K562 (cell line): ENCODE measurements around the gene COL23A1. TPM values are rescaled to one million over a fixed set of nuclear protein-coding genes. Genes with fewer than 3 reads are reported as not detected.

Experiments used
- ATAC-seq: fragments of 200-7000 bp; cut with Tn5 transposase; 3 replicates; pipeline ENCODE4 v1.9.1; 2020; ENCODE audit warnings: moderate library complexity
- BruUV-seq: library from RNA; stranded (reverse); fragments of 400-500 nt; replicated peaks from 2 replicates; lab custom pipeline; 2021; lab: Mats Ljungman, UMichigan
- CTCF ChIA-PET: fragments of 300-600 bp; formaldehyde crosslinking; extraction: SDS; loops from one replicate; lab custom pipeline; 2021; ENCODE audit warnings: low intra/inter-chr PET ratio; lab: Yijun Ruan, JAX
- POLR2A ChIA-PET: fragments of 300-600, 350-650 bp; sonication (Branson Sonifier 250); formaldehyde crosslinking; extraction: SDS; loops from one replicate; lab custom pipeline; 2021; ENCODE audit warnings: antibody characterized with exemption, inconsistent platforms; lab: Yijun Ruan, JAX
- DNase-seq, 4 experiments: peaks; one replicate each; pipeline versions ENCODE4 v3.0.0 to v3.0.0-alpha.2; 2011 to 2018; ENCODE audit warnings: low spot score in 3 of 4, mixed read lengths in 3 of 4; ENCODE audit errors: extremely low read depth in 1 of 4
- FAIRE-seq: peaks from 2 replicates; lab custom pipeline; 2011; peaks lifted over from hg19 to GRCh38; lab: Jason Lieb, UNC
- H2AFZ ChIP-seq: 2 replicates; pipeline ENCODE4 v1.6.0; 2011; ENCODE audit warnings: low read depth, low read length, control low read depth, inconsistent platforms
- H3K27ac ChIP-seq: fragments of 200-600 bp; 3 replicates; pipeline ENCODE4 v1.8.0; 2011; ENCODE audit warnings: low read depth, mild to moderate bottlenecking, control low read depth, inconsistent platforms, low read length, moderate library complexity, mixed read lengths; ENCODE audit errors: extremely low read depth
- H3K27me3 ChIP-seq, 2 experiments: fragments of 300-600 bp in 1 of 2; 2 replicates in 1 of 2; 3 replicates in 1 of 2; pipeline versions ENCODE4 v1.6.0 to v1.8.0; 2011; ENCODE audit warnings: inconsistent platforms in 2 of 2, low read length in 2 of 2, mild to moderate bottlenecking in 1 of 2, mixed read lengths in 1 of 2, moderate library complexity in 1 of 2; ENCODE audit not compliant: control insufficient read depth in 2 of 2, insufficient read depth in 2 of 2
- H3K36me3 ChIP-seq: fragments of 300-600 bp; 3 replicates; pipeline ENCODE4 v1.8.0; 2011; ENCODE audit warnings: mild to moderate bottlenecking, low read length, inconsistent platforms; ENCODE audit not compliant: control insufficient read depth, insufficient read depth
- H3K4me1 ChIP-seq, 2 experiments: fragments of 200-600 bp in 1 of 2; replicated peaks in 1 of 2; 2 replicates in 1 of 2; 3 replicates in 1 of 2; pipeline versions ENCODE4 v1.5.1 to v1.8.0; 2011; ENCODE audit warnings: inconsistent platforms in 2 of 2, low read length in 2 of 2, mild to moderate bottlenecking in 1 of 2, mixed read lengths in 1 of 2, moderate library complexity in 1 of 2; ENCODE audit not compliant: control insufficient read depth in 2 of 2, insufficient read depth in 2 of 2
- H3K4me2 ChIP-seq: 2 replicates; pipeline ENCODE4 v1.6.1; 2011; ENCODE audit warnings: low read length, control low read depth, inconsistent platforms, mixed read lengths; ENCODE audit not compliant: insufficient read depth
- H3K4me3 ChIP-seq: fragments of 200-600 bp; sonication (generic), shearing (Covaris generic); 2 replicates; pipeline ENCODE4 v1.5.1; 2016; ENCODE audit warnings: control low read depth, inconsistent platforms
- H3K79me2 ChIP-seq: fragments of 200-600 bp; 3 replicates; pipeline ENCODE4 v1.8.0; 2011; ENCODE audit warnings: low read length, inconsistent platforms; ENCODE audit not compliant: control insufficient read depth, insufficient read depth
- H3K9ac ChIP-seq, 2 experiments: 2 replicates each; pipeline versions ENCODE4 v1.6.0 to v1.6.1; 2011; ENCODE audit warnings: low read depth in 2 of 2, low read length in 2 of 2, control low read depth in 1 of 2, inconsistent platforms in 1 of 2, mild to moderate bottlenecking in 1 of 2, mixed read lengths in 1 of 2; ENCODE audit not compliant: insufficient read depth in 1 of 2
- H3K9me1 ChIP-seq: one replicate; pipeline ENCODE4 v1.6.0; 2011; ENCODE audit warnings: inconsistent platforms, mild to moderate bottlenecking, low read length, moderate library complexity; ENCODE audit not compliant: control insufficient read depth, insufficient read depth
- H3K9me3 ChIP-seq: replicated peaks from 2 replicates; pipeline ENCODE4 v1.5.1; 2011; ENCODE audit warnings: low read depth, low read length, inconsistent platforms; ENCODE audit not compliant: control insufficient read depth, insufficient read depth
- H4K20me1 ChIP-seq: replicated peaks from 2 replicates; pipeline ENCODE4 v1.6.1; 2011; ENCODE audit warnings: low read length, inconsistent platforms, mixed read lengths; ENCODE audit not compliant: control insufficient read depth, insufficient read depth
- C11orf30 ChIP-seq: fragments of 450-650 bp; IDR thresholded peaks from 2 replicates; pipeline ENCODE4 v1.6.1; 2016; ENCODE audit warnings: low read depth, mild to moderate bottlenecking
- CCAR2 ChIP-seq: fragments of 200-400 bp; formaldehyde crosslinking; IDR thresholded peaks from 2 replicates; pipeline ENCODE4 v1.6.1; 2017; ENCODE audit warnings: mild to moderate bottlenecking, low read depth, low read length
- DEAF1 ChIP-seq: fragments of 450-650 bp; formaldehyde crosslinking; IDR thresholded peaks from 2 replicates; pipeline ENCODE4 v1.4.0; 2020; ENCODE audit warnings: mild to moderate bottlenecking, moderate library complexity
- KHSRP ChIP-seq: fragments of 450-650 bp; IDR thresholded peaks from 2 replicates; pipeline ENCODE4 v1.6.1; 2017
- MAFF ChIP-seq: IDR thresholded peaks from 2 replicates; pipeline ENCODE4 v1.6.1; 2012; ENCODE audit warnings: low read length, improper control_type of control experiment
- MAFG ChIP-seq: fragments of 450-650 bp; conservative IDR thresholded peaks from 2 replicates; pipeline ENCODE4 v1.6.1; 2016; ENCODE audit warnings: missing genetic modification characterization, missing compliant biosample characterization
- MAFK ChIP-seq: IDR thresholded peaks from 2 replicates; pipeline ENCODE4 v1.6.1; 2011; ENCODE audit warnings: low read length, improper control_type of control experiment
- MIER1 ChIP-seq: fragments of 450-650 bp; IDR thresholded peaks from 2 replicates; pipeline ENCODE4 v1.6.1; 2016; ENCODE audit warnings: antibody characterized with exemption, mild to moderate bottlenecking, low read depth
- NFE2 ChIP-seq: IDR thresholded peaks from 2 replicates; pipeline ENCODE4 v1.6.1; 2014; ENCODE audit warnings: antibody characterized with exemption, low read depth
- RFX7 ChIP-seq: fragments of 250-450 bp; sonication (Bioruptor Pico); IDR thresholded peaks from 2 replicates; pipeline ENCODE4 v1.5.1; 2021; ENCODE audit warnings: mild to moderate bottlenecking
- ZNF316 ChIP-seq: fragments of 450-650 bp; IDR thresholded peaks from 2 replicates; pipeline ENCODE4 v1.6.1; 2016
- WGBS: fragments of 100-300 bp; shearing (Covaris generic); methylation state at CpG from one replicate; pipeline ENCODE4 v1.1.6; 2016; ENCODE audit warnings: low coverage, mixed read lengths; ENCODE audit not compliant: insufficient coverage; ENCODE audit errors: missing lambda C conversion rate; 5-methylcytosine and 5-hydroxymethylcytosine counted together
- in situ Hi-C: fragments of 300-500 bp; cut with MboI; formaldehyde crosslinking; loops from 4 replicates; pipeline ENCODE4 v1.15.0; 2018; ENCODE audit warnings: inconsistent platforms, mixed read lengths
- intact Hi-C: fragments of 100-400 bp; cut with micrococcal nuclease; formaldehyde crosslinking; loops from 2 replicates; pipeline ENCODE4 v1.14.2; 2022
- polyA plus RNA-seq, 8 experiments: library from polyadenylated mRNA; depleted of rRNA in 4 of 8; stranded (reverse) in 5 of 8; unstranded in 3 of 8; fragments of >200 nt; fragmentation: Nextera tagmentation in 2 of 8; fragmentation: Illumina TruSeq in 1 of 8; extraction: Ambion mirVana in 2 of 8; extraction: Trizol in 1 of 8; gene quantifications; 2 replicates each; pipeline versions ENCODE4 v1.2.1 to v1.2.3, GENCODE V29; 2011 to 2014; ENCODE audit warnings: inconsistent platforms in 1 of 8, missing spikeins in 1 of 8
- total RNA-seq, 7 experiments: library from RNA; depleted of rRNA in 6 of 7; stranded (reverse); fragments of >200 nt in 6 of 7; fragmentation: Illumina TruSeq in 2 of 7; extraction: Trizol in 2 of 7; gene quantifications; 2 replicates each; pipeline versions ENCODE4 v1.2.1 to v1.2.3, GENCODE V29; 2011 to 2021; ENCODE audit warnings: low replicate concordance in 1 of 7

Gene COL23A1
- total and polyA plus RNA-seq, 9 of the 15 experiments (the other 6 are each of a cell fraction or from before 2014, with no cell fraction given): 0.09 TPM; not detected in 8

GRCh38 chr5:178442405-178443257 lies 147.6 kb downstream of the COL23A1 start:
- Histone ChIP-seq H3K36me3 (no peaks in the 10 kb centered on the region), H3K4me1 (peaks cover 6 to 10% of the 10 kb centered on the region in 2 experiments), H3K4me3 (no peak overlapping the region), H4K20me1 (no peaks in the 10 kb centered on the region), H3K4me2 (no peak overlapping the region), H3K27ac (no peak overlapping the region), H3K9ac (peak overlapping the region in 1 of 2 experiments; percentile 51; a peak in 1 of 4 replicates), H3K79me2 (no peaks in the 10 kb centered on the region), H3K27me3 (peaks cover 0 to 8% of the 10 kb centered on the region in 2 experiments; a peak in 2 of 5 replicates), H3K9me3 (no peaks in the 10 kb centered on the region), H2AFZ (peak overlapping the region; percentile 51), H3K9me1 (no peaks in the 10 kb centered on the region)
- in situ Hi-C loops (no loop called here), intact Hi-C loops (no loop called here)
- TF ChIP-seq MIER1 (peak; percentile 51; the same call in 1 of the 2 replicates), ZNF316 (peak; percentile 80), CCAR2 (no peak), MAFK (peak; percentile 75), C11orf30 (peak; percentile 75), MAFG (tag) (peak; percentile 55), MAFF (peak; percentile 56; the same call in 1 of the 2 replicates), KHSRP (no peak), NFE2 (0 out of 2 replicates have a peak, but pooled peaks have one; percentile 4), DEAF1 (CRISPR knock-in tag) (no peak), RFX7 (CRISPR knock-in tag) (no peak)
- no peak for ATAC-seq
- no peak for DNase-seq
- no TSS peak for BruUV-seq
- POLR2A ChIA-PET: interaction anchor here (0.6 to 1.3 kb wide), 2 partner anchors 13 to 767 kb away, joined by 3 to 4 read pairs; no protein-coding TSS in a partner anchor
- FAIRE-seq: no peak
- CTCF ChIA-PET: no interaction called here
- 55% methylated on average over 16 of the region's 23 CpGs for WGBS
